Cardiac atrium fibroblast (primary cell): ENCODE measurements around the gene SBK2. TPM values are rescaled to one million over a fixed set of nuclear protein-coding genes. Genes with fewer than 3 reads are reported as not detected.

Experiments
- total RNA-seq: library from RNA; depleted of rRNA; stranded (reverse); fragments of >200 nt; gene quantifications from 2 replicates; pipeline ENCODE4 v1.2.3, GENCODE V29; 2015

Gene SBK2
- not detected in 2 replicates for total RNA-seq

GRCh38 chr19:55536951-55537740, at the start of gene SBK2:
SBK2 (minus strand) TSS chr19:55537133; CDS start chr19:55536294, 839 bp downstream.

GRCh38 chr19:55580628-55581144, 43.8 kb upstream of the SBK2 start, which contains the start of gene ZNF579:
ZNF579 (minus strand) TSS chr19:55580848; CDS start chr19:55579639, 1,209 bp downstream.

GRCh38 chr19:55545443-55545842, 8.5 kb upstream of the SBK2 start, which contains the start of gene SBK3:
SBK3 (minus strand) TSS chr19:55545543; CDS start chr19:55545543, 0 bp downstream.

GRCh38 chr19:55487924-55488687, 48.8 kb downstream of the SBK2 start, which contains the start of gene SSC5D:
SSC5D (plus strand) TSS chr19:55488436; CDS start chr19:55488590, 154 bp downstream.

GRCh38 chr19:55484593-55485438, 52.1 kb downstream of the SBK2 start, which contains the start of gene NAT14:
NAT14 (plus strand) TSS chr19:55485188; CDS start chr19:55485709, 521 bp downstream.

Other genes starting within 250 kb of the SBK2 start
- not detected in 2 replicates for gene TMEM150B, start 211.8 kb downstream of the SBK2 start, total RNA-seq
- 2.2 and 12.2 TPM in 2 replicates for gene KMT5C, start 197.3 kb downstream of the SBK2 start, total RNA-seq
- gene COX6B2, start 182.4 kb downstream of the SBK2 start, total RNA-seq = not detected in 2 replicates
- not detected in 2 replicates for gene GARIN5B, start 173.9 kb downstream of the SBK2 start, total RNA-seq
- 1.6 and 2.9 TPM in 2 replicates for gene IL11, start 166.7 kb downstream of the SBK2 start, total RNA-seq
- gene TMEM190, start 160.3 kb downstream of the SBK2 start, total RNA-seq = not detected in 2 replicates
- gene TMEM238, start 152.8 kb downstream of the SBK2 start, total RNA-seq = not detected in 2 replicates
- 461 and 521 TPM in 2 replicates for gene RPL28, start 151.2 kb downstream of the SBK2 start, total RNA-seq
- gene UBE2S, start 129.3 kb downstream of the SBK2 start, total RNA-seq = 40.5 and 48.0 TPM in 2 replicates
- not detected in 2 replicates for gene SHISA7, start 93.8 kb downstream of the SBK2 start, total RNA-seq
- gene ISOC2, start 75.5 kb downstream of the SBK2 start, total RNA-seq = 94.4 and 116 TPM in 2 replicates
- not detected in 2 replicates for gene C19orf85, start 72.4 kb downstream of the SBK2 start, total RNA-seq
- gene ZNF628, start 60.5 kb downstream of the SBK2 start, total RNA-seq = 2.4 and 12.8 TPM in 2 replicates
- gene NAT14, start 51.9 kb downstream of the SBK2 start, total RNA-seq = 10.7 and 13.0 TPM in 2 replicates
- gene SSC5D, start 48.7 kb downstream of the SBK2 start, total RNA-seq = 7.0 and 7.9 TPM in 2 replicates
- gene SBK3, start 8.4 kb upstream of the SBK2 start, total RNA-seq = not detected in 2 replicates
- gene ZNF579, start 43.7 kb upstream of the SBK2 start, total RNA-seq = 4.5 and 6.5 TPM in 2 replicates
- 2.6 and 7.6 TPM in 2 replicates for gene FIZ1, start 62.4 kb upstream of the SBK2 start, total RNA-seq
- 5.4 and 8.1 TPM in 2 replicates for gene ZNF524, start 63.2 kb upstream of the SBK2 start, total RNA-seq
- 2.9 and 5.8 TPM in 2 replicates for gene ZNF865, start 68.5 kb upstream of the SBK2 start, total RNA-seq
- gene ZNF784, start 87.4 kb upstream of the SBK2 start, total RNA-seq = 2.9 and 6.1 TPM in 2 replicates
- gene ZNF580, start 103.9 kb upstream of the SBK2 start, total RNA-seq = 10.0 and 22.4 TPM in 2 replicates
- gene ZNF581, start 106.5 kb upstream of the SBK2 start, total RNA-seq = 20.0 and 43.3 TPM in 2 replicates
- 8.5 and 20.3 TPM in 2 replicates for gene CCDC106, start 111.1 kb upstream of the SBK2 start, total RNA-seq
- 88.6 and 122 TPM in 2 replicates for gene U2AF2, start 117.9 kb upstream of the SBK2 start, total RNA-seq
- 128 and 139 TPM in 2 replicates for gene EPN1, start 138.1 kb upstream of the SBK2 start, total RNA-seq
- not detected in 2 replicates for gene NLRP9, start 201.3 kb upstream of the SBK2 start, total RNA-seq
- not detected in 2 replicates for gene RFPL4A, start 222.0 kb upstream of the SBK2 start, total RNA-seq
- not detected in 2 replicates for gene RFPL4AL1, start 232.0 kb upstream of the SBK2 start, total RNA-seq